Neural cell (in vitro differentiated cells): ENCODE results near the gene RBM15.

Source experiments
- EP300 ChIP-seq: fragments of 450-650 bp; conservative IDR thresholded peaks from 2 replicates; pipeline ENCODE4 v1.6.1; 2014; ENCODE audit warnings: antibody characterized with exemption, mild to moderate bottlenecking, moderate library complexity; ENCODE audit not compliant: poor library complexity, severe bottlenecking
- EZH2 ChIP-seq: fragments of 200-600, 300-800 bp; shearing (Covaris generic), sonication (generic); IDR thresholded peaks from 2 replicates; pipeline ENCODE4 v1.6.1; 2014; ENCODE audit warnings: antibody characterized with exemption, low read length, borderline replicate concordance, mild to moderate bottlenecking; ENCODE audit not compliant: insufficient read depth, poor library complexity, severe bottlenecking
- MXI1 ChIP-seq: fragments of 450-650 bp; conservative IDR thresholded peaks from 2 replicates; pipeline ENCODE4 v1.6.1; 2014; ENCODE audit warnings: antibody characterized with exemption, mild to moderate bottlenecking; ENCODE audit not compliant: poor library complexity, severe bottlenecking
- POLR2AphosphoS5 ChIP-seq: IDR thresholded peaks from 2 replicates; pipeline ENCODE4 v1.6.1; 2012
- RAD21 ChIP-seq: fragments of 450-650 bp; conservative IDR thresholded peaks from 2 replicates; pipeline ENCODE4 v1.6.1; 2014; ENCODE audit warnings: antibody characterized with exemption, mild to moderate bottlenecking, moderate library complexity
- TF ChIP-seq, protein P1 (sequence below): fragments of 450-650 bp; IDR thresholded peaks from 2 replicates; pipeline ENCODE4 v1.5.1; 2014; ENCODE audit warnings: antibody characterized with exemption, mild to moderate bottlenecking, moderate library complexity; ENCODE audit not compliant: poor library complexity, severe bottlenecking

DNA sequence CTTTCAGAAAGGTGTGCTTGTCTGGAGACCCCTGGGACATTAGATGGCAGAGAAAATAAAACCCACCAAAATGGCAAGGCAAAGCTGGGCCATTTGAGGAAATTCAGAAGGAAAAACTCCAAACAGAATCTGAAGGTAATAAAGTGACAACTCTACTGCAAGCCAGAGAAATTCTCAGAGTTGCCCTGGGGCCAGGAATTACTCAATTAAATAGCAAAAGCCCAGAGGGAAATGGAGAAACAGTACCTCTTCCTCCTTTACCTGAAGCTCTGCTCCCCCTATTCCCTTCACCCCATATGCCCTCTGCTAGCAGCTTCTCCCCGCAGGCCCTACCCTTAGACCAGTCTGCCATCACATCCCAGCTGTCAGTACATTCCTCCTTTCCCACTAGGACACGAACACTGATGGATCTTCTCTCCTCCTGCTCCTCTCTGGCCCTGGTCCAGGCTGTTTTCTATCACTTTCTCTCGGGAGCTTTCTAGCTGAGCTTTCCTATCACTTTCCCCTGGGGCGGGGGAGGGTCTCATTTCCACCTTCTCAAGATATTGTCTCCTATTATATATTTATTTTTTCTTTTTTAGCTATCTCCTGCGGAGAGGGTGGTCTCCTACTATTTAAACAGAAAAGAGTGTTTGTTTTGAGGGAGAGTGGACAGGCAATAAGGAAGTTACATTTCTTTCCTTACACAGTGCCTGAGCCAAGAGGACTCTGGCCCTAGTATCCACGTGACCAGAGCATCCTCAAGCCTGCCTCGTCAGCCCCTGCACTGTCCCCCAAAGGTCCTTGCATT is 47.7 kb upstream of the RBM15 start:
- TF ChIP-seq, protein P1, sequence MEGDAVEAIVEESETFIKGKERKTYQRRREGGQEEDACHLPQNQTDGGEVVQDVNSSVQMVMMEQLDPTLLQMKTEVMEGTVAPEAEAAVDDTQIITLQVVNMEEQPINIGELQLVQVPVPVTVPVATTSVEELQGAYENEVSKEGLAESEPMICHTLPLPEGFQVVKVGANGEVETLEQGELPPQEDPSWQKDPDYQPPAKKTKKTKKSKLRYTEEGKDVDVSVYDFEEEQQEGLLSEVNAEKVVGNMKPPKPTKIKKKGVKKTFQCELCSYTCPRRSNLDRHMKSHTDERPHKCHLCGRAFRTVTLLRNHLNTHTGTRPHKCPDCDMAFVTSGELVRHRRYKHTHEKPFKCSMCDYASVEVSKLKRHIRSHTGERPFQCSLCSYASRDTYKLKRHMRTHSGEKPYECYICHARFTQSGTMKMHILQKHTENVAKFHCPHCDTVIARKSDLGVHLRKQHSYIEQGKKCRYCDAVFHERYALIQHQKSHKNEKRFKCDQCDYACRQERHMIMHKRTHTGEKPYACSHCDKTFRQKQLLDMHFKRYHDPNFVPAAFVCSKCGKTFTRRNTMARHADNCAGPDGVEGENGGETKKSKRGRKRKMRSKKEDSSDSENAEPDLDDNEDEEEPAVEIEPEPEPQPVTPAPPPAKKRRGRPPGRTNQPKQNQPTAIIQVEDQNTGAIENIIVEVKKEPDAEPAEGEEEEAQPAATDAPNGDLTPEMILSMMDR = no peak
- no peak for TF ChIP-seq MXI1
- TF ChIP-seq EZH2 = no peak
- no peak for TF ChIP-seq POLR2AphosphoS5
- no peak for TF ChIP-seq EP300
- TF ChIP-seq RAD21 = no peak
